Karpas-422 (cell line): Measurements from ENCODE around the gene HNRNPH1. TPM values are rescaled to one million over a fixed set of nuclear protein-coding genes. Genes with fewer than 3 reads are reported as not detected.
A peak's percentile ranks its signal among the peaks of the same experiment; 100 is the strongest.

Experiments
- DNase-seq: peaks from one replicate; pipeline ENCODE4 v3.0.0-alpha.2; 2015
- H2AFZ ChIP-seq: fragments of 200-600 bp; sonication (generic); 2 replicates; pipeline ENCODE4 v1.6.1; 2014; ENCODE audit warnings: antibody characterized with exemption, low read length, mixed read lengths
- H3K27ac ChIP-seq: fragments of 200-600 bp; sonication (generic); 2 replicates; pipeline ENCODE4 v1.5.1; 2014; ENCODE audit warnings: mild to moderate bottlenecking, low read length, moderate library complexity
- H3K27me3 ChIP-seq: fragments of 200-600 bp; sonication (generic); 2 replicates; pipeline ENCODE4 v1.6.1; 2014; ENCODE audit warnings: low read length, mixed read lengths
- H3K36me3 ChIP-seq: fragments of 200-600 bp; sonication (generic); 2 replicates; pipeline ENCODE4 v1.6.1; 2014; ENCODE audit warnings: low read length, mixed read lengths; ENCODE audit not compliant: insufficient read depth
- H3K4me1 ChIP-seq: fragments of 200-600 bp; sonication (generic); 2 replicates; pipeline ENCODE4 v1.6.1; 2014; ENCODE audit warnings: mild to moderate bottlenecking, low read length, mixed read lengths
- H3K4me2 ChIP-seq: fragments of 200-600 bp; sonication (generic); 2 replicates; pipeline ENCODE4 v1.6.1; 2014; ENCODE audit warnings: low read length, low read depth, mild to moderate bottlenecking; ENCODE audit not compliant: poor library complexity, severe bottlenecking
- H3K4me3 ChIP-seq: fragments of 200-600 bp; sonication (generic); 2 replicates; pipeline ENCODE4 v1.5.1; 2014; ENCODE audit warnings: mild to moderate bottlenecking, antibody characterized with exemption, low read length, mixed read lengths
- H3K79me2 ChIP-seq: fragments of 200-600 bp; sonication (generic); 2 replicates; pipeline ENCODE4 v1.6.1; 2014; ENCODE audit warnings: mild to moderate bottlenecking, low read length, mixed read lengths
- H3K9ac ChIP-seq: fragments of 200-600 bp; sonication (generic); 2 replicates; pipeline ENCODE4 v1.6.0; 2014; ENCODE audit warnings: low read length
- H3K9me2 ChIP-seq: fragments of 200-600 bp; sonication (generic), shearing (Covaris generic); replicated peaks from 2 replicates; pipeline ENCODE4 v1.6.0; 2014; ENCODE audit warnings: mild to moderate bottlenecking, low read length, moderate library complexity; ENCODE audit not compliant: insufficient read depth
- H3K9me3 ChIP-seq: fragments of 300-700, 200-600 bp; sonication (generic); 2 replicates; pipeline ENCODE4 v1.6.1; 2014; ENCODE audit warnings: low read length, mixed read lengths
- H4K20me1 ChIP-seq: fragments of 200-600 bp; sonication (generic); 2 replicates; pipeline ENCODE4 v1.6.1; 2014; ENCODE audit warnings: mild to moderate bottlenecking, antibody characterized with exemption, low read length, low read depth; ENCODE audit not compliant: insufficient read depth
- total RNA-seq: library from RNA; depleted of rRNA; stranded (reverse); fragments of >200 nt; shearing (Covaris generic); gene quantifications from 2 replicates; pipeline ENCODE4 v1.2.3, GENCODE V29; 2014; ENCODE audit warnings: low replicate concordance

Gene HNRNPH1
- total RNA-seq, 1 experiment from 2014 or later = 484 TPM

GRCh38 chr5:179618923-179619554, 4.4 kb downstream of the HNRNPH1 start:
- Histone ChIP-seq H3K4me2 (peak overlapping the region; percentile 88), H3K9ac (no peak overlapping the region)

GRCh38 chr5:179617930-179618329, 5.5 kb downstream of the HNRNPH1 start:
- no peak overlapping the region for H3K27ac ChIP-seq
- H3K4me2 ChIP-seq = no peak overlapping the region

More at GRCh38 chr5:179618923-179619554, 4.4 kb downstream of the HNRNPH1 start:
- Histone ChIP-seq H3K36me3 (peaks cover 90% of the 10 kb centered on the region), H2AFZ (no peak overlapping the region), H3K4me1 (peaks cover 38% of the 10 kb centered on the region), H3K4me3 (no peak overlapping the region), H3K9me2 (no peaks in the 10 kb centered on the region), H3K79me2 (peaks cover 70% of the 10 kb centered on the region), H3K27ac (no peak overlapping the region), H3K27me3 (no peaks in the 10 kb centered on the region), H4K20me1 (peaks cover 82% of the 10 kb centered on the region), H3K9me3 (no peaks in the 10 kb centered on the region)
- DNase-seq = no peak

DNA sequence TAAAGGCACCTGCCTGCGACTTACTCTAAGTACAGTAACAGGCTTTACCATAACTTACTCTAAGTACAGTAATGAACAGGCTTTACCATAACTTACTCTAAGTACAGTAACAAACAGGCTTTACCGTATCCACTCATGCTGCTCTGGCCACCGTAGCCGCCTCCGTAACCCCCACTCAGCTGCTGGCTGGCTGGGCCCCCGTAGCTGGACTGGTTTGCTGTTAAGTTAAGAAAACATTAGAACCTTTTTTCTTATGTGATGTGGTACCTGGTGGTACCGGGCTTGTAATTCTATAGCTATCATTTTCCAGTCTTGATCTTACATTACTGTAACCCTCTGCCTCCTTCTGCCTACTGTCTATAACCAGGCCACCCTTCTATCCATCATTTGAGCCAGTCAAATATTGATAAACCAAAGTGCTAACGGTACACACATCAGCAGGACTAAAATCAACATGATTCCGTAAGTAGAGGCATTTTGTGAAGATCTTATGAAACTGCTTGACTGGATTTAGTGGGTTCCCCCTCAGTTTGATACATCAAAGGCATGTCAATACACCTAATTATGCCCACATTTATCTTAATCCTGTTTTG, 7.4 kb downstream of the HNRNPH1 start:
- Histone ChIP-seq H3K4me2 (no peak overlapping the region), H3K4me1 (peaks cover 22% of the 10 kb centered on the region), H3K79me2 (peaks cover 47% of the 10 kb centered on the region), H3K4me3 (no peak overlapping the region), H4K20me1 (peaks cover 74% of the 10 kb centered on the region), H3K36me3 (peaks cover 88% of the 10 kb centered on the region), H3K27me3 (no peaks in the 10 kb centered on the region), H2AFZ (no peak overlapping the region), H3K27ac (no peak overlapping the region), H3K9ac (no peak overlapping the region), H3K9me3 (no peaks in the 10 kb centered on the region), H3K9me2 (no peaks in the 10 kb centered on the region)
- DNase-seq = peak; percentile 37

More at GRCh38 chr5:179617930-179618329, 5.5 kb downstream of the HNRNPH1 start:
- peaks cover 97% of the 10 kb centered on the region for H3K36me3 ChIP-seq
- no peak overlapping the region for H3K9ac ChIP-seq
- peaks cover 65% of the 10 kb centered on the region for H3K79me2 ChIP-seq
- no peak overlapping the region for H2AFZ ChIP-seq
- no peak overlapping the region for H3K4me3 ChIP-seq
- no peaks in the 10 kb centered on the region for H3K27me3 ChIP-seq
- peaks cover 89% of the 10 kb centered on the region for H4K20me1 ChIP-seq
- H3K9me2 ChIP-seq = no peaks in the 10 kb centered on the region
- H3K9me3 ChIP-seq = no peaks in the 10 kb centered on the region
- peaks cover 36% of the 10 kb centered on the region for H3K4me1 ChIP-seq
- DNase-seq = no peak

- Histone ChIP-seq H2AFZ (no peak overlapping the region), H4K20me1 (peaks cover 72% of the 10 kb centered on the region), H3K36me3 (peaks cover 85% of the 10 kb centered on the region), H3K9ac (no peak overlapping the region), H3K9me2 (no peaks in the 10 kb centered on the region), H3K4me3 (no peak overlapping the region), H3K4me2 (no peak overlapping the region), H3K4me1 (peaks cover 14% of the 10 kb centered on the region), H3K27ac (no peak overlapping the region), H3K27me3 (no peaks in the 10 kb centered on the region), H3K9me3 (no peaks in the 10 kb centered on the region), H3K79me2 (peaks cover 38% of the 10 kb centered on the region)
- no peak for DNase-seq
These were observed 8.3 kb downstream of the HNRNPH1 start for GRCh38 chr5:179615203-179615602.

DNA sequence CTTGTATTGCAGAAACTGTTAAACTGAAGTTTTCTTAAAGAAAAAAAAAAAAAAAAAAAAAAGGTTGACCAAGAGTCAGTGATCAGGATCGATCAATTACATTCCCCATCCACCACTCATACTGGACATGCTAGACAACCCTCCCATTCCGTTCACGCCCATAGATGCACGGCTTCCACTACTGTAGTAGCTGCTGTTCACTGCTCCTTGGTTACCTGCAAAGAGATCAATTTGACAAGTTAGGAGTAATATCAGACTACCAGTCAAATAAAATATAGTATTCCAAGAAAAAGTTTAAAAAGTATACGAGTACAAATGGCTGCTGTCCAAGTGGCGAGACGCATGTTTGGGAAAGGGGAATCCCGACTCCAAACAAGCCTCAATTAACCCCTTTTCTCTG, 8.7 kb downstream of the HNRNPH1 start:
- H3K4me1 ChIP-seq = peaks cover 9% of the 10 kb centered on the region; the same call in 1 of the 2 replicates
- H3K4me3 ChIP-seq = no peak overlapping the region
- no peak for DNase-seq
- no peak overlapping the region for H3K4me2 ChIP-seq
- no peaks in the 10 kb centered on the region for H3K9me3 ChIP-seq
- no peak overlapping the region for H3K27ac ChIP-seq
- H3K79me2 ChIP-seq = peaks cover 35% of the 10 kb centered on the region
- H3K36me3 ChIP-seq = peaks cover 81% of the 10 kb centered on the region
- H3K9me2 ChIP-seq = no peaks in the 10 kb centered on the region
- peaks cover 69% of the 10 kb centered on the region for H4K20me1 ChIP-seq
- H3K27me3 ChIP-seq = no peaks in the 10 kb centered on the region
- no peak overlapping the region for H2AFZ ChIP-seq
- no peak overlapping the region for H3K9ac ChIP-seq

- Histone ChIP-seq H3K4me2 (no peak overlapping the region), H4K20me1 (peaks cover 57% of the 10 kb centered on the region), H3K4me1 (no peaks in the 10 kb centered on the region; the same call in 1 of the 2 replicates), H3K79me2 (peaks cover 23% of the 10 kb centered on the region), H3K9ac (no peak overlapping the region), H3K4me3 (no peak overlapping the region), H3K27me3 (no peaks in the 10 kb centered on the region), H2AFZ (no peak overlapping the region), H3K36me3 (peaks cover 69% of the 10 kb centered on the region), H3K27ac (no peak overlapping the region), H3K9me3 (no peaks in the 10 kb centered on the region), H3K9me2 (no peaks in the 10 kb centered on the region)
- peak; percentile 54 for DNase-seq
These were observed 9.9 kb downstream of the HNRNPH1 start for GRCh38 chr5:179613460-179614071.

DNA sequence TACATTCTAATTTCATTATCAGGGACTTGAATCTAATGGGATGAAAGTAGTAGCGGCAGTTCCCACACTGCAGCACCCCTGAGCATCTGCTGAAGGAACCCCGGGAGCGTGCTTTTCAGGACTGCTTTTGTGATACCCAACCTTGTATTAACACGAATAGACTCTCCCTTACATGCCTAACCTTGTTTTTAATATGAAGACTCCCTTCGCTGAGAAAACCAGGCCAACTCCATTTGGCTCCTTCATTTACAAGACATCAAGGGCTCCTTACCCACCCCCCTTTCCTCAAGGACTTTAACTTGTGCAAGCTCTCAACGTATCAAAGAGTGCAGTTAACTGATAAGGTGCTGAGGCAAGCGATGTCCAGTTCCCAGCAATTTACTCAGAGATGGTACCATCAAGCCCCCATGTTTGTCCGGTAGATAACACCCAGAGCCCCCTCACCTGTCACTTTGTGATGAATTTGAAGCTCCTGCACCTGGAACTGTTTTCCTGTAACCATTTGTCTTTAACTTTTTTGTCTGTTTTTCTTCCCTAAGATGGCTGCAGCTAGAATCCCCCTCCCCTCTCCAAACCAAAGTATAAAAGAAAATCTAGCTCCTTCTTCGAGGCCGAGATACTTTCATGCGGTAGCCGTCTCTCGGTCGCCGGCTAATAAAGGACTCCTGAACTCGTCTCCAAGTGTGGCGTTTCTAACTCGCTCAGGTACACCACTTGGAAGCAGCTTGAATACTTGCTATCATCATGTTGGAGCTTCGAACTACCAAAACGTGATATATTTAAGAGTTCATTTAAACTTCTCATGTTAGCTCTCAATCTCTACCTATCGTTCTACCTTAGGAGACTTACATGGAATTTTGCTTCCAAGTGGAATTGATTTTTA, 10.7 kb downstream of the HNRNPH1 start:
- H3K9ac ChIP-seq = no peak overlapping the region
- DNase-seq = peak; percentile 68
- H3K36me3 ChIP-seq = peaks cover 62% of the 10 kb centered on the region
- no peak overlapping the region for H3K4me3 ChIP-seq
- no peak overlapping the region for H3K4me2 ChIP-seq
- no peaks in the 10 kb centered on the region for H3K9me3 ChIP-seq
- H4K20me1 ChIP-seq = peaks cover 50% of the 10 kb centered on the region
- H2AFZ ChIP-seq = no peak overlapping the region
- H3K9me2 ChIP-seq = no peaks in the 10 kb centered on the region
- H3K27me3 ChIP-seq = no peaks in the 10 kb centered on the region
- H3K4me1 ChIP-seq = no peaks in the 10 kb centered on the region
- peaks cover 16% of the 10 kb centered on the region for H3K79me2 ChIP-seq
- H3K27ac ChIP-seq = no peak overlapping the region

GRCh38 chr5:179610903-179611265, 12.6 kb downstream of the HNRNPH1 start:
- peak; percentile 70 for DNase-seq
- H3K9me2 ChIP-seq = no peaks in the 10 kb centered on the region
- H2AFZ ChIP-seq = no peak overlapping the region
- no peak overlapping the region for H3K4me3 ChIP-seq
- H3K27ac ChIP-seq = no peak overlapping the region
- H3K9me3 ChIP-seq = no peaks in the 10 kb centered on the region
- H3K4me2 ChIP-seq = no peak overlapping the region
- peaks cover 36% of the 10 kb centered on the region for H4K20me1 ChIP-seq
- H3K36me3 ChIP-seq = peaks cover 50% of the 10 kb centered on the region
- no peaks in the 10 kb centered on the region for H3K4me1 ChIP-seq
- H3K79me2 ChIP-seq = peaks cover 9% of the 10 kb centered on the region; the same call in 1 of the 2 replicates
- H3K9ac ChIP-seq = no peak overlapping the region
- H3K27me3 ChIP-seq = no peaks in the 10 kb centered on the region
